ENCODE data around the gene COL15A1. TPM values are rescaled to one million over a fixed set of nuclear protein-coding genes. Genes with fewer than 3 reads are reported as not detected.

Gene COL15A1
- polyA plus RNA-seq, 1 donor (not counting 4 experiments of a cell fraction or from before 2014, with no cell fraction given) = not detected

GRCh38 chr9:99104459-99105151 is 160.9 kb downstream of the COL15A1 start, which contains the start of gene TGFBR1:
TSS of gene TGFBR1 (plus strand) at chr9:99105113. CDS start at chr9:99105206, 93 bp downstream.
- peak; percentile 20 for FAIRE-seq
- Histone ChIP-seq H2AFZ (ENCODE audit: control insufficient read depth, low read length) (peak within 1 kb of the TSS; percentile 89), H3K4me2 (ENCODE audit: control insufficient read depth, extremely low read depth, insufficient read depth, low read depth, low read length) (peak within 1 kb of the TSS; percentile 97)

GRCh38 chr9:99105152-99106043 is 161.7 kb downstream of the COL15A1 start:
- TF ChIP-seq CTCF (optimal IDR thresholded peaks at IDR 0.05 in 1 of 3, IDR thresholded peaks at IDR 0.05 in 1 of 3, conservative IDR thresholded peaks at IDR 0.05 in 1 of 3; ENCODE audit: extremely low read depth in 1 of 3, insufficient read depth in 2 of 3, low read length in 3 of 3) (no peak), EZH2 (IDR thresholded peaks at IDR 0.05; ENCODE audit: low read length) (no peak)
- Histone ChIP-seq H3K4me2 (ENCODE audit: control insufficient read depth, extremely low read depth, insufficient read depth, low read depth, low read length) (peak overlapping the region; percentile 85), H3K9ac (ENCODE audit: control insufficient read depth, extremely low read depth, insufficient read depth, low read length) (peak overlapping the region; percentile 89), H3K36me3 (ENCODE audit: control insufficient read depth in 2 of 2, extremely low read depth in 1 of 2, insufficient read depth in 2 of 2, low read length in 2 of 2) (peaks cover 0 to 4% of the 10 kb centered on the region in 2 experiments), H2AFZ (ENCODE audit: control insufficient read depth, low read length) (peak overlapping the region; percentile 34), H3K4me3 (ENCODE audit: control insufficient read depth in 2 of 3, extremely low read depth in 1 of 3, insufficient read depth in 2 of 3, low read depth in 1 of 3, low read length in 3 of 3) (peak overlapping the region; percentile 75 to 79 (median 79)), H3K79me2 (ENCODE audit: control insufficient read depth, insufficient read depth, low read length) (peaks cover 45% of the 10 kb centered on the region), H3K27ac (ENCODE audit: control insufficient read depth, insufficient read depth, low read length) (peak overlapping the region; percentile 73), H3K9me3 (ENCODE audit: control insufficient read depth, low read depth, low read length) (no peaks in the 10 kb centered on the region), H3K9me1 (ENCODE audit: control insufficient read depth, extremely low read depth, insufficient read depth, low read length) (no peaks in the 10 kb centered on the region), H3K4me1 (ENCODE audit: control insufficient read depth, extremely low read depth, insufficient read depth, low read length) (peaks cover 38% of the 10 kb centered on the region), H3K27me3 (ENCODE audit: control insufficient read depth, extremely low read depth, insufficient read depth, low read length) (no peaks in the 10 kb centered on the region), H4K20me1 (ENCODE audit: control insufficient read depth, extremely low read depth, insufficient read depth, low read length) (no peaks in the 10 kb centered on the region)
- DNase-seq (ENCODE audit: low read depth, low spot score) (no peak), FAIRE-seq (no peak)
- dilution Hi-C loops (cut with MboI; ENCODE audit: extremely low pct_ligation_motif_present, low sequenced_read_pairs) = no loop called here

More at GRCh38 chr9:99104459-99105151, 160.9 kb downstream of the COL15A1 start, which contains the start of gene TGFBR1:
- peak; percentile 59 for DNase-seq (ENCODE audit: low read depth, low spot score)
- Histone ChIP-seq H3K9ac (ENCODE audit: control insufficient read depth, extremely low read depth, insufficient read depth, low read length) (peak within 1 kb of the TSS; percentile 89), H3K27me3 (ENCODE audit: control insufficient read depth, extremely low read depth, insufficient read depth, low read length) (no peaks in the 10 kb centered on the region), H3K36me3 (ENCODE audit: control insufficient read depth in 2 of 2, extremely low read depth in 1 of 2, insufficient read depth in 2 of 2, low read length in 2 of 2) (peaks cover 0 to 3% of the 10 kb centered on the region in 2 experiments), H4K20me1 (ENCODE audit: control insufficient read depth, extremely low read depth, insufficient read depth, low read length) (no peaks in the 10 kb centered on the region), H3K4me3 (ENCODE audit: control insufficient read depth in 2 of 3, extremely low read depth in 1 of 3, insufficient read depth in 2 of 3, low read depth in 1 of 3, low read length in 3 of 3) (peak within 1 kb of the TSS; percentile 75 to 79 (median 79)), H3K4me1 (ENCODE audit: control insufficient read depth, extremely low read depth, insufficient read depth, low read length) (peaks cover 38% of the 10 kb centered on the region), H3K9me3 (ENCODE audit: control insufficient read depth, low read depth, low read length) (no peaks in the 10 kb centered on the region), H3K79me2 (ENCODE audit: control insufficient read depth, insufficient read depth, low read length) (peaks cover 39% of the 10 kb centered on the region), H3K9me1 (ENCODE audit: control insufficient read depth, extremely low read depth, insufficient read depth, low read length) (no peaks in the 10 kb centered on the region), H3K27ac (ENCODE audit: control insufficient read depth, insufficient read depth, low read length) (peak within 1 kb of the TSS; percentile 96)
- TF ChIP-seq EZH2 (IDR thresholded peaks at IDR 0.05; ENCODE audit: low read length) (no peak), CTCF (optimal IDR thresholded peaks at IDR 0.05 in 1 of 3, IDR thresholded peaks at IDR 0.05 in 1 of 3, conservative IDR thresholded peaks at IDR 0.05 in 1 of 3; ENCODE audit: extremely low read depth in 1 of 3, insufficient read depth in 2 of 3, low read length in 3 of 3) (no peak)
- dilution Hi-C loops (cut with MboI; ENCODE audit: extremely low pct_ligation_motif_present, low sequenced_read_pairs) = no loop called here
